ENCODE results near the gene MPZ.
"Not testable (repeated sequence)": the region's sequence is repeated elsewhere in the genome, so short reads cannot be mapped to it uniquely, and the experiment has no call there.

MPZ gene

GRCh38 chr1:161259765-161260164, 50.0 kb downstream of the MPZ start:
- no peak overlapping the region for H3K27ac ChIP-seq
- TF ChIP-seq CTCF (conservative IDR thresholded peaks at IDR 0.05) (no peak), ZFX (IDR thresholded peaks at IDR 0.05) (no peak)

- H3K27ac ChIP-seq = no peak overlapping the region
- TF ChIP-seq ZFX (IDR thresholded peaks at IDR 0.05) = no peak
Measured at GRCh38 chr1:161259345-161259702, 50.4 kb downstream of the MPZ start.

- H3K27ac ChIP-seq = no peak within 1 kb of the TSS
- TF ChIP-seq ZFX (IDR thresholded peaks at IDR 0.05) (no peak), CTCF (conservative IDR thresholded peaks at IDR 0.05) (no peak)
Measured at GRCh38 chr1:161258439-161259344, 51.1 kb downstream of the MPZ start, which contains the start of gene PCP4L1. Gene PCP4L1 (plus strand): TSS chr1:161258745. CDS start chr1:161258975, 230 bp downstream.

- H3K27ac ChIP-seq = not testable (repeated sequence)
Measured at GRCh38 chr1:161257109-161257508, 52.7 kb downstream of the MPZ start.

GRCh38 chr1:161255955-161256520, 53.7 kb downstream of the MPZ start:
- not testable (repeated sequence) for H3K27ac ChIP-seq

- not testable (repeated sequence) for H3K27ac ChIP-seq
Measured at GRCh38 chr1:161255302-161255701, 54.5 kb downstream of the MPZ start.
